Subcutaneous abdominal adipose tissue (tissue), 5 donors: ENCODE measurements around the gene BCL2L15.

Experiments used
- H3K27ac ChIP-seq: one replicate; pipeline ENCODE4 v1.7.0; 2013; ENCODE audit warnings: low read depth, mild to moderate bottlenecking, inconsistent platforms, low read length, moderate library complexity
- H3K27me3 ChIP-seq, 5 donors: one replicate each; pipeline ENCODE4 v1.7.0; 2013; ENCODE audit warnings: low read length in 5 of 5, inconsistent platforms in 1 of 5; ENCODE audit not compliant: control insufficient read depth in 5 of 5, insufficient read depth in 4 of 5
- H3K36me3 ChIP-seq, 5 donors: one replicate each; pipeline ENCODE4 v1.7.0; 2013; ENCODE audit warnings: low read length in 5 of 5; ENCODE audit not compliant: control insufficient read depth in 5 of 5, insufficient read depth in 5 of 5
- H3K4me1 ChIP-seq, 5 donors: one replicate each; pipeline ENCODE4 v1.7.0; 2013; ENCODE audit warnings: low read length in 5 of 5, mild to moderate bottlenecking in 3 of 5, moderate library complexity in 1 of 5; ENCODE audit not compliant: control insufficient read depth in 5 of 5, insufficient read depth in 5 of 5
- H3K4me3 ChIP-seq, 5 donors: one replicate each; pipeline ENCODE4 v1.7.0; 2013; ENCODE audit warnings: low read length in 5 of 5, low read depth in 1 of 5
- H3K9ac ChIP-seq, 5 donors: one replicate each; pipeline ENCODE4 v1.7.0; 2013; ENCODE audit warnings: low read length in 5 of 5, mild to moderate bottlenecking in 4 of 5, moderate library complexity in 3 of 5
- H3K9me3 ChIP-seq, 5 donors: one replicate each; pipeline ENCODE4 v1.7.0; 2013; ENCODE audit warnings: low read length in 5 of 5; ENCODE audit not compliant: control insufficient read depth in 5 of 5
- donor health status: healthy.
- donor health status: healthy.
- donor health status: healthy.
- donor health status: healthy.
- donor health status: healthy.

Gene BCL2L15

DNA sequence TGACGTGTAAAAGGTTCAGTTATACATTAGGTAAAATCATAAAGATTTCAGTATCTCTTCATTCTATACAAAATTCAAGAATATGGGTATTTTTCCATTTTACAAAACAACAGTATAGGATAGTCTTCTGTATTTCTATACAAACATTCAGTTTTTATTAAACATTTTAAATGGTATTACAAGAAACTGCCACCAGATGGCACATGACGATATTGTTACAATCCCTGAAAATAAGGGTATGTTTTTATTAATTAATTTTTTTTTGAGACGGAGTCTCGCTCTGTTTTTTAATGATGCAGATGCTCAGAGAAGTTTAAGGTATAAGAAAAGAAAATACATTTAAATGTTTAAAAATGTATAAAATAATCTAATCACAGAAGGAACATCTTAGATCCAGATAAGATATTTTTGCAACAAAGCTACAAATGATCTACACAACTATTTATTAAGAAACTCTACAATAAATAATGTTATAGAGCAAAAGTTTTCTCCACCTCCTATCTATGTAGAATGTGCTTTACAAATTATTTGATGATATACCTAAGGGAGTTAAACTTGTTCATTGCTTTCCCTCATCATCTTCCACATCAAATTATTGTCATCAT lies 51.6 kb downstream of the BCL2L15 start:
- no peak overlapping the region for H3K4me3 ChIP-seq
- H3K9ac ChIP-seq = no peak overlapping the region
- no peaks in the 10 kb centered on the region for H3K9me3 ChIP-seq
- H3K36me3 ChIP-seq = no peaks in the 10 kb centered on the region
- no peaks in the 10 kb centered on the region for H3K4me1 ChIP-seq
- H3K27ac ChIP-seq = no peak overlapping the region
- no peaks in the 10 kb centered on the region for H3K27me3 ChIP-seq

DNA sequence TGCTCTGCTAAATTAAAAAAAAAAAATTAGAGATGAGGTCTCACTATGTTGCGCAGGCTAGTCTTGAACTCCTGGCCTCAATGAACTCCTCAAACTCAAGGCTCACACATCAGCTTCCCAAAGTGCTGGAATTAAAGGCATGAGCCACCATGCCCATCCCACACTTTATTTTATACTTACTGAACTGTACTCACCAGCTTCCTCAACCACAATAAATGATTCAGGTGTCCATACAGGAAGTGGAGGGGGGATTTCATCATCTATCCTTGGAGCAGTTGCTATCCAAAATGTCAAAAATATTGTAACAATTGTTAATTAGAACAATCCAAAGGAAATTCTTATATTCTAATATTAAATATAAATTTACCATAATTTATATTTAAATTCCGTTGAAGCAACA lies 52.7 kb downstream of the BCL2L15 start:
- Histone ChIP-seq H3K4me1 (no peaks in the 10 kb centered on the region), H3K27me3 (no peaks in the 10 kb centered on the region), H3K9ac (no peak overlapping the region), H3K4me3 (no peak overlapping the region), H3K27ac (no peak overlapping the region), H3K36me3 (no peaks in the 10 kb centered on the region), H3K9me3 (no peaks in the 10 kb centered on the region)
